ENCODE results near the gene CCIN. TPM values are rescaled to one million over a fixed set of nuclear protein-coding genes. Genes with fewer than 3 reads are reported as not detected.

Gene CCIN
- total and polyA plus RNA-seq, 2 donors from 2014 or later = 0.13 TPM; not detected in 1

DNA sequence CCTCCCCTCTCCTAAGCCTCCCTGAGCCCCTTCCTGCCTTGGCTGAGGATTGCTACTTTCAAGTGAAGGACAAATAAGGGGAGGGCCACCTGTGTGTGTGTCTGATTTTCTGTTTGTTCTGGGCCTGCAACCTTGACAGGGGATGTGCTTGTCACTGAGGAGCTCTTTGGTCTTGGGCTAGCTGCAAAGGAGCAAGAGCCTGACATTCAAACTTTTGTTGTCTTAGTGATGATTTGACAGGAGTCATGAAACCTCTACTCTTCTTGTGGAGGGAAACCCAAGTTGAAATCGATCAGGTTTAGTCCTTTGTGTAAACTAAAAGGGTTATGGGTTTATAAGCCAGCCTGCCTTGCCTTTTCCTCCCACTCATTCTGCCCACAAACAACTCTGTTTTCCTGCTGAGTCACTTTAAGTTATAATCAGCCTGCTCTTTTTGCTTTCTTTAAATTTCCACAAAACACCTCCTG is 38.4 kb downstream of the CCIN start:
- Histone ChIP-seq H3K9me3 (ENCODE audit: control insufficient read depth in 2 of 3, insufficient read depth in 1 of 3, low read length in 3 of 3) (no peaks in the 10 kb centered on the region), H3K36me3 (ENCODE audit: control insufficient read depth in 2 of 3, insufficient read depth in 3 of 3, low read length in 3 of 3) (peaks cover 12 to 83% (median 62%) of the 10 kb centered on the region in 3 donors), H3K4me1 (ENCODE audit: control insufficient read depth in 2 of 3, insufficient read depth in 2 of 3, low read depth in 1 of 3, low read length in 3 of 3) (peaks cover 0 to 22% (median 21%) of the 10 kb centered on the region in 3 donors), H3K27ac (ENCODE audit: low read depth in 2 of 2, low read length in 2 of 2) (peak overlapping the region; percentile 33 to 70), H3K27me3 (ENCODE audit: control insufficient read depth, insufficient read depth, low read length) (no peaks in the 10 kb centered on the region), H3K9ac (ENCODE audit: low read length in 3 of 3) (peak overlapping the region in 1 of 3 donors; percentile 28), H3K4me3 (ENCODE audit: low read length in 3 of 3) (no peak overlapping the region)
- FAIRE-seq = no peak
- DNase-seq = no peak
- TF ChIP-seq, protein P1, sequence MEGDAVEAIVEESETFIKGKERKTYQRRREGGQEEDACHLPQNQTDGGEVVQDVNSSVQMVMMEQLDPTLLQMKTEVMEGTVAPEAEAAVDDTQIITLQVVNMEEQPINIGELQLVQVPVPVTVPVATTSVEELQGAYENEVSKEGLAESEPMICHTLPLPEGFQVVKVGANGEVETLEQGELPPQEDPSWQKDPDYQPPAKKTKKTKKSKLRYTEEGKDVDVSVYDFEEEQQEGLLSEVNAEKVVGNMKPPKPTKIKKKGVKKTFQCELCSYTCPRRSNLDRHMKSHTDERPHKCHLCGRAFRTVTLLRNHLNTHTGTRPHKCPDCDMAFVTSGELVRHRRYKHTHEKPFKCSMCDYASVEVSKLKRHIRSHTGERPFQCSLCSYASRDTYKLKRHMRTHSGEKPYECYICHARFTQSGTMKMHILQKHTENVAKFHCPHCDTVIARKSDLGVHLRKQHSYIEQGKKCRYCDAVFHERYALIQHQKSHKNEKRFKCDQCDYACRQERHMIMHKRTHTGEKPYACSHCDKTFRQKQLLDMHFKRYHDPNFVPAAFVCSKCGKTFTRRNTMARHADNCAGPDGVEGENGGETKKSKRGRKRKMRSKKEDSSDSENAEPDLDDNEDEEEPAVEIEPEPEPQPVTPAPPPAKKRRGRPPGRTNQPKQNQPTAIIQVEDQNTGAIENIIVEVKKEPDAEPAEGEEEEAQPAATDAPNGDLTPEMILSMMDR (IDR thresholded peaks at IDR 0.05; ENCODE audit: borderline replicate concordance, extremely low read depth, insufficient read depth) = no peak
- intact Hi-C loops (cut with DNase I) = no loop called here

DNA sequence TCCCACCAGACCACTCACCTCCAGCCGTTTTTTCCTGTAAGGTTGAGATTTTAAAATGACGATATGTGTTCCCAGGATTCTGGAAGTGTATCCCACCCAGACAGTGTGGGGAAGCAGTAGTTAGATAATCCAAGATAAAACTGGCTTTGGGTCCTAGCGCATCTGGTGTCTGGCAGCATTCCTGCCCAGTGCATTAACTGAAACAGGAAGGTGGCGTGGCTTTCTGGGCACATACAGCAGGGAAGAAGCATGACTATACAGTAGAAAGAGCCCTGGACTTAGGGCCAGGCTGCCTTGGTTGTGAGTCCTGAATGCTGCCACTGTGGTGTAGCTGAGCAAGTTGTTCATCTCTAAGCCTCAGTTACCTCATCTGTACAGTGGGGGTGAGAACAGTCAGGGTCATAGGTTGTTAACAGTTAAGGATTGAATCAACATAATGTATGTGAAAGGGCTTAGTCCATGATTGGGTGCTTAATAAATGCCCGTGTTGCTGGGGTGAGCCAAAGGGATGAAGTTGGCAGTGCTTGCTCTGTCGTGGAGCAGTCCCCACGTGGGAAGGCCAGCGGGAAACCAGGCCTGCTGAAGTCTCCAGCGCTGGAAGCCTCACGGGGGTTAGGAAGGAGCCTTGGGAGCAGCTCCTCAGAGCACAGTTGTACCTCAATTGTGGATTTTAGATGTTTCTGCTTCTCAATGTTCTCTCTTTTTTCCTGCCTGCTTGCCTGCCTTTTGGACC is 39.5 kb downstream of the CCIN start:
- intact Hi-C loops (cut with DNase I) = no loop called here
- peaks cover 11 to 77% (median 56%) of the 10 kb centered on the region in 3 donors for H3K36me3 ChIP-seq (ENCODE audit: control insufficient read depth in 2 of 3, insufficient read depth in 3 of 3, low read length in 3 of 3)

DNA sequence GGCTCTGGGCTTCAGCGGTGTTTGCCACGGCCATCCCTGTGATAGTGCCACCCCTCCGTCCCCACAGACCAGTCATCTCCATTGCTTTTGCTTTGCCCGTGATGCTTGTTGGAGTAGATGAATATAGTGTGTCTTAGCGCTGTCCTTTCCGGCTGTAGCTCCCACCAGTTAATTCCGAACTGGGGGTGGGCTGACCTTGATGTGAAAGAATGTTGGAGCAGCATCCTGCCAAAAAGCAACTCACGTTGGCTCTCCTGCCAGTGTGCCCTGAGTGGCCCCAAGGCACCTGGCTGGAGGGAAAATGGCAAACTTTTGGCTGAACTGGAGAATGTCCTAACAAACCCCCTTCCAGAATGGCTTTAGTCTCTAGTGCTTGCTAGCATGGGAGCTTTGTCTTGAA is 41.5 kb downstream of the CCIN start:
- Histone ChIP-seq H3K9me3 (ENCODE audit: control insufficient read depth in 2 of 3, insufficient read depth in 1 of 3, low read length in 3 of 3) (no peaks in the 10 kb centered on the region), H3K4me1 (ENCODE audit: control insufficient read depth in 2 of 3, insufficient read depth in 2 of 3, low read depth in 1 of 3, low read length in 3 of 3) (peaks cover 0 to 22% (median 21%) of the 10 kb centered on the region in 3 donors), H3K9ac (ENCODE audit: low read length in 3 of 3) (no peak overlapping the region), H3K27ac (ENCODE audit: low read depth in 2 of 2, low read length in 2 of 2) (no peak overlapping the region), H3K27me3 (ENCODE audit: control insufficient read depth, insufficient read depth, low read length) (no peaks in the 10 kb centered on the region), H3K4me3 (ENCODE audit: low read length in 3 of 3) (no peak overlapping the region), H3K36me3 (ENCODE audit: control insufficient read depth in 2 of 3, insufficient read depth in 3 of 3, low read length in 3 of 3) (peaks cover 5 to 64% (median 38%) of the 10 kb centered on the region in 3 donors)
- TF ChIP-seq, protein P1 (IDR thresholded peaks at IDR 0.05; ENCODE audit: borderline replicate concordance, extremely low read depth, insufficient read depth) = no peak
- DNase-seq = no peak
- intact Hi-C loops (cut with DNase I) = no loop called here
- FAIRE-seq = no peak

More for the DNA sequence above, 39.5 kb downstream of the CCIN start:
- H3K4me1 ChIP-seq (ENCODE audit: control insufficient read depth in 2 of 3, insufficient read depth in 2 of 3, low read depth in 1 of 3, low read length in 3 of 3) = peaks cover 0 to 22% (median 21%) of the 10 kb centered on the region in 3 donors
- H3K9me3 ChIP-seq (ENCODE audit: control insufficient read depth in 2 of 3, insufficient read depth in 1 of 3, low read length in 3 of 3) = no peaks in the 10 kb centered on the region
- peak overlapping the region in 1 of 2 donors; percentile 62 for H3K27ac ChIP-seq (ENCODE audit: low read depth in 2 of 2, low read length in 2 of 2)
- FAIRE-seq (no peak), DNase-seq (no peak)
- no peak overlapping the region for H3K4me3 ChIP-seq (ENCODE audit: low read length in 3 of 3)
- H3K9ac ChIP-seq (ENCODE audit: low read length in 3 of 3) = peak overlapping the region in 1 of 3 donors; percentile 17
- TF ChIP-seq, protein P1 (IDR thresholded peaks at IDR 0.05; ENCODE audit: borderline replicate concordance, extremely low read depth, insufficient read depth) = no peak
- no peaks in the 10 kb centered on the region for H3K27me3 ChIP-seq (ENCODE audit: control insufficient read depth, insufficient read depth, low read length)
